GM19455 (cell line): ENCODE results near the gene HOXB1.

ENCODE experiments used
- ATAC-seq: cut with Tn5 transposase; IDR thresholded peaks from one replicate; pipeline ENCODE4 v1.9.1; 2021; ENCODE audit not compliant: unreplicated experiment

Gene HOXB1

DNA sequence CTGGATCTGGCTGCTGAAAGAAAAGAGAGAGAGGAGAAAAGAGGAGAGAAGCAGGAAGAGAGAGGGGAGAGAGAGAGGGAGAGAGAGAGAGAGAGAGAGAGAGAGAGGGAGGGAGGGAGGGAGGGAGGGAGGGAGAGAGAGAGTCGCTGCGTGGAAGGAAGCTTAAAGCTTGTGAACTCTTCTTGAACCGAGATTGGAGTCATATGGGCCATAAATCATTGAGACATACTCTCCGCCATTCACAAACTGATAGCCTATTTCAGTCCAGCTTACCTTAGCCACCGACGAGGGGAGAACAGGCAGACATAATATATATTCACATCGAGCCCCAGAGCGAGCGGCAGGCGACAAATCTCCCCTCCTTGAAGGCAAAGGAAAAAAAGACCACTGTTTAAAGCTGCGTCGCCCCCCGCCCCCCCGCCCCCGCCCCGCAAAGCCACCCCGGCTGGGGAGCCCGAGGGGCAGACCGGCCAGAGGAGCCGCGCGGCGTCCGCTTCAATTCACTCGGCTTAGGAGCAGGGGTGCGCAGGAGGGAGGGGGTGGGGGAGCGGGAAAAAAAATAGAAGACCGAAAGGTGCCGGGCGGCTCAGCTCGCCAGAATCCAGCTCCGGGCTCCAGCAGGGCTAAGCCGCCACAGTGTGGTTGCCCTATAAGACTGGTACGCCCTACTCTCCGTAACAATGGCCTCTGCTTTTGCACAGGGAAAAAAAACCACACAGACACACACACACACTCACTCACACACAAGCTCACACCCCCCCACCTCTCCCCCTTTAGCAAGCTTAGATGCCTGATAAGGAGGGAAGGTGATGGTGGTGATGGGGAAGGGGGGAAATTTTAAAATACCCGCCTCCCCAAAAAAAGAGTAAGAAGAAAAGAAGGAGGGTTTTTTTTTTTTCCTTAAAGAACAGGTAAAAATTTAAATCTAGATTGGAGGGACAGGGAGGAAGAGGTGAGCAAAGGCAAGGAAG is 24.7 kb upstream of the HOXB1 start:
- no peak for ATAC-seq

DNA sequence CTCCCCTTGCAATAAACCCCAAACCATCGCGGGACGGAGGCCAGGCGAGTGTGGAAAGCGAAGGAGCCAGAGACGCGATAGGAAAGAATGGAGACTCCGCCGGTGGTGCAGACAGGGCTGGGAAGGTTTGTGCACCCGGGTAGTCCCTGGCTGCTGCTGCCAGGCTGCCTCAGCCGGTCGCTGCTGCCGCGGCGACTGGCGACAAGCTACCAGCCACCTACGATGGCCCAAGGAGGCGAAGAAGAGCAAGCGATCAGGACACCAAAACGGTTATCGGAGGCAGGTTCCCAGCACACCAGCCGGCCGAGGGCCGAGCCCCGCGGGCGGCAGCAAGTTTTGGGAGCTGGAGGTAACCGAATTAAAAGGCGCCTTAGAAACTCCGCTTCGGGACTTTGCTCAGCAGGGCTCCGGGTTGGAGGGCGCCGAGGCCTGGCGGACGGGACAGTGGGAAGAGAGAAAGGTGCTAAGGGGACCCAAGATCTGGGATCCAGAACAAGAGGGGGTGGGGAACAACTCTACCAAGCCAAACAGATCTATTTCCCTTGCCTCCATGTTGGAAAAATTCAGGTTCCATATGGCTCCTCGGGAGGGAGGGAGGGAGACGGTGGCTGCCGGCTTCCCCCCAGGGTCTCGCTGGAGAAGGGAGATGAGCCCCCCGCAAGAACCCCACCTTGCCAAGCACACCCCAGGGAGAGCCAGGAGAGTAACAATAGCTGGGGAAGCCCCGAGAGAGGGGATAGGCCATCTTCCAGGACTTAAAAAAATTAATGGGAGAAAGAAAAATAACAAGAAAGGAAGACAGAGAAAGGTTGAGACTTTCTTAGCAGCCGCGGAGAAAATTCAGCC is 23.8 kb upstream of the HOXB1 start:
- ATAC-seq, result no peak

DNA sequence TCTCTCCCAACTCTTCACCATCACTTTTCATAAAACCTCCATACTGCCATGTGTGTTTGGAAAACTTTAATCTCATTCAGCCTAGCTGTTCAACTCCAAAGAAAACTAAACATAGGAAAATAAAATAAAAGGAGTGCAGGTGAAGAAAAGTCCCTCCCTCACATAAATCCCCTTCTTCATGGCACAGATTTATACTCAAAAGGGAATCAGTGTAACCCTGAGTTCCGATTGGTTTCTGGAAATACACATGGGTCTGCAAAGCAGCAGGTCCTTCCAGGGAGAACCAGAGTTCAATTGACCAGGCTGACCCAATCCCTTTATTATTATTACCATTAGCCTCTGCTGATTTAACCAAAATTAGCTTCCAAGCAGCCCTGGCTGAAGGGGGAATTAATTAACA is 23.0 kb upstream of the HOXB1 start:
- no peak for ATAC-seq

DNA sequence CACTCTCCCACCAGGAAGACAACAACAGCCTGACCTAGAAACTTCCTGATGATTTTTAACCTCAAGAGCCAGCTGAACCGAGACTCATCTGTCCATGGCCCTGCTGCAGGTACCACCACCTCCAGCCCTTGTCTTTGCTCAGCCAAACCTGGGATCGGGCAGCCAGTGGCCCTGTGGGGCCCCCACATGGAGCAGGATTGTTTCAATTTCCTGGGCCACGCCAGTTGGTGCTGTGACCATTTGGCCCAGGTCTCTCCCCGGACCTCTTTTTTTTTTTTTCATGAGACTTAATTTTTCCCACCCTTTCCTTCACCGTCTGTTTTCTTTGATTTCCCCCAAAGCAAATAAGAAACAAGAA is 22.4 kb upstream of the HOXB1 start:
- ATAC-seq, result no peak

DNA sequence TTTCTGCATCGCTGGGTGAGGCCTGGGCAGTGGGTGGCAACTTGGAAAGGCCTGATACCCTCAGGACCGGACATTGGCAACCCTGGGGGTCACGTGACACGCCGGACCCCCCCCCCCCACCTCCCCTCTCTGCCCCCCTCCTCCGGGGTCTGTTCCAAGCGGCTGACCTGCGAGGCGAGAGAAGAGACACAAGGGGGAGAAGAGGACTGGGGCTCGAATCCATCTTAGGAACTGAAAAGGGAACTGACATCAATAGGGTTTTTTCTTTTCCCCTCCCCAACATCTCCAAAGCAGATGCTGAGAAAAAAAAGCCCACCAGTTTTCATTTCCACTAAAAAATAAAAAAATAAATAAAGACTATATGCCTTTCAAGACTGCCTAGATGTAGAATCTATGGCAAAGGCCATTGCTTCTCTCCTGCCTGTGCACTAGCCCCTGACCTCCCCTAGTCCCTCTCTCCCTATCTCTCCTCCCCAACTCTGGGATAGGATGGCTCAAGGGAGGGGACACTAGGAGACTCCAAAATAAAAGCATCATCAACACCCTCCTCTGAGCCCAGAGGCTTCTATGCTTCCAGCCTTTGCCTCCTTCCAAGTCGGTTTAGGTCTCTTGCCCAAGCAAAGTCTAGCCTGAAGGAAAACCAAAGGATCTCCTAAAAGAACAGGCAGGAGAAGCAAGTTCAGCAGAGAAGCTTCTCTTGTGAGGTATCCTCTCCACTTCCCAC is 21.8 kb upstream of the HOXB1 start:
- no peak for ATAC-seq

DNA sequence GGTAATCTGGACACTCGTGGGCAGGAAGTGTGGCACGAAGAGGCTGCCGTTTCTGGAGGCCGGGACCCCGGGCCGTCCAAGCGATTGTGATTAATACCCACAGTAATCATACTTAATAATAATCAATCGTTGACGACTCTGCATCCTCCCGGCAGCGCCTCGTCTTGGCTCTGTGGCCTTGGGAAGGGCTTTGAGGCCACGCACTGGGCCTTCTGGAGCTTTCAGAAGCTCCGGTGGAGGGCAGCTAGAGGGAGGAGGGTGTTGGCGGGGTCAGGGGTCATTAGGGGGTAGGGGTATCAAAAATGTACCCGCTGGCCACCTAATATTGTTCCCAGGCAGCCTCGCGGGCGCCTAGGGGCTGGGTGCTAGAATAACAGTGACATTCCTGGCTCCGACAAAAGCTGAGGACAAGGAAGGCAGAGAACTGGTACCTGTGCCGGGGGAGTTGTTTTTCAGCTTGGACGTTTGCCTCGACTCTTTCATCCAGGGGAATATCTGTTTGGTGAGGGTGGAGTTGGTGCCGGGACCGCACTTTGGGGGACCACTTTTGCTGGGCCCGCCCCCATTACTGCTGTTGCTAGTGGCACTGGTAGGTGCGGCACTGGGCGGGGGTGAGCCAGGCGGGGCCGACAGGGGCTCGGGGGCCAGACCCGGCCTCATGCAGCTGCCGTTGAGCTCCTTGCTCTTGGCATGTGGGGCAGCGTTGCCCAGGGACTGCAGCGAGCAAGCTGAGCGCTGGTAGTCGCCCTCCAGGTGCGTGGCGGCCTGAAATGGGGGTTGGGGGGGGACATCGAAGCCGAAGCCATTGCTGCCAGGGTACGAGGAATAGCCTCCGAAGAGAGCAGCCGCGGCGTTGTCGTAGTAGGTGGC is 21.0 kb upstream of the HOXB1 start:
- ATAC-seq, result no peak

DNA sequence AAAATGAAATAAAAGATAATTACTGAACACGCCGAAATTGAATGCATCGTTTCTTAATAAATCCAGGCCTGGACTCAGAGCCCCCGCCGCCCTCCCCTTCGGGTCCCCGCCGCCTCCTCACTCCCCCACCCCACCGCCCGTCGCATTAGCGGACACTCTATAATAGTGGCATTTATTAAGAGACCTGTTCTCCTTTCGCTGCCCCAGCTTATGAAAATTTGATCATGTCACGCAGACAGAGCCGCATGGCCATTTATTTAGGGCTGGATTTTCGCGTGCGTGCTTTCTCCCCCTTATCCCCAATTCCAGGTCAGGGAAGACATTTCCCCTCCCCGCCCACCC is 20.4 kb upstream of the HOXB1 start:
- ATAC-seq, result no peak

DNA sequence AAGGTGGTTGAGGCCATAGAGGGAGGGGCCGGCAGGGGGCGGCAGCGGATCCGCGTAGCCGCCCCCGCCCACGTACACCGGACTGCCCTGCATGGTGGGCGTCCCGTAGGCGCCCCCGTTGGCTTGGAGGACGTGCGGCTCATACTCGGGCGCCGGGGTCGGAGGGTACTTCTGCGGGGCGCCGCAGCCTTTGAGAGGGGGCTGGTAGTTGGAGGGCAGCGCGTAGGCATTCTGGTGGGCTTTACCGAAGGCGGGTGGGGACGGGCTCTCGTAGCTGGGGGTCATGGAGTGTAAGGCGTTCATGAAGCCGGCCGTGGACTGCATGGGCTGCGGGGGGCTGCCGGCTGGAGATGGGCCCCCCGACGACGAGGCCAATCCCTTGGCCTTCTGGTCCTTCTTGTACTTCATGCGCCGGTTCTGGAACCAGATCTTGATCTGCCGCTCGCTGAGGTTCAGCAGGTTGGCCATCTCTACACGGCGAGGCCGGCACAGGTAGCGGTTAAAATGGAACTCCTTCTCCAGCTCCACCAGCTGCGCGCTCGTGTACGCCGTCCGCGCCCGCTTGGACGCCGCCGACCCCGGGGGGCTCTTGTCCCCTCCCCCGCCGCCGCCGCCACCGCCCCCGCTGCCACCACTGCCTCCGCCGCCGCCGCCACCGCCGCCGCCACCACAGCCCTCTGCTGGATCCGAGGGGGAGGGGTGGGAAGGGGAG is 19.8 kb upstream of the HOXB1 start:
- no peak for ATAC-seq

DNA sequence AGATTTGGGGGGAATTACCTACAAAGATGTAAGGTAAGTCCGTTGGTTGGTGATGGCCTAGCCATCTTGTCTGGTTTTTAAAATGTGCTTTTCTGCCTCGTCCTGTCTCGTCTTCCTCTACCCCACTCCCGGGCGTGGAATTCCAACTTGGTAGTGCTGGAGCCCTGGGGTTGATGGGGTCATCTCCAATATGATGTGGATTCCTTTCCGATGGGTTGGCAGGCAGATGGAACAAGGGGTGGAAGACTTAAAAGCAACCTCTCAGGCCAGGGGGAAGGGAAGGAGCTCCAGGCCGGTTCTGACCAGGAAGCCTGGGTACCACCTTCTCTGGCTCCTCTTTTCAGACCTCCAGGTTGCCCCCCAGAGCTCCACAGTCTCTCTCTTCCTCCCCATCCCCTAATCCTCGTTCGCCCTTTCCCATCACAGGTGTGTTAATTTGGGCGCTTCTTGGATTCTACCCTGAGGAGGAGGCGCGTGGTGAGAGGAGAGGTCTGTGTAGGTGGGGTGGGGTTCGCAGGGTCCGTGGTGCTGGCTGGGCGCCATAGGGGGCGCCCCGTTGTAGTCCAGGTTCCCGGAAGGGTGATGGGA is 19.2 kb upstream of the HOXB1 start:
- no peak for ATAC-seq

DNA sequence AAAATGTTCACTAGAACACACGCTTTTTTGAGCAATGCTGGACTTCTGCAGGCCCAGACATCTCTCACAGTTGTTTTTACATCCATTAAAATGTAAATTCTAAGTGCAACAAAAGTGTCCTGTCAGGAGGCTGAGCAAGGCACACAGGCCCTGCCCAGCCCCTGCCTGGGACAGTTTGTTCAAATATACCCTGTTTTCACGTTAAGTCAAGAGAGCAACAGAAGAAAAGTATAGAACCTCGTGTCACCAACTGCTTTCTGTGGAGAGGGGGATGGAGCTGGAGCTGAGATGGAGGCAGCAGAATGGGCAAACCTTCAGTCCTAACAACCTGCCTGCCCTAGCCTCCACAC is 18.4 kb upstream of the HOXB1 start:
- no peak for ATAC-seq

DNA sequence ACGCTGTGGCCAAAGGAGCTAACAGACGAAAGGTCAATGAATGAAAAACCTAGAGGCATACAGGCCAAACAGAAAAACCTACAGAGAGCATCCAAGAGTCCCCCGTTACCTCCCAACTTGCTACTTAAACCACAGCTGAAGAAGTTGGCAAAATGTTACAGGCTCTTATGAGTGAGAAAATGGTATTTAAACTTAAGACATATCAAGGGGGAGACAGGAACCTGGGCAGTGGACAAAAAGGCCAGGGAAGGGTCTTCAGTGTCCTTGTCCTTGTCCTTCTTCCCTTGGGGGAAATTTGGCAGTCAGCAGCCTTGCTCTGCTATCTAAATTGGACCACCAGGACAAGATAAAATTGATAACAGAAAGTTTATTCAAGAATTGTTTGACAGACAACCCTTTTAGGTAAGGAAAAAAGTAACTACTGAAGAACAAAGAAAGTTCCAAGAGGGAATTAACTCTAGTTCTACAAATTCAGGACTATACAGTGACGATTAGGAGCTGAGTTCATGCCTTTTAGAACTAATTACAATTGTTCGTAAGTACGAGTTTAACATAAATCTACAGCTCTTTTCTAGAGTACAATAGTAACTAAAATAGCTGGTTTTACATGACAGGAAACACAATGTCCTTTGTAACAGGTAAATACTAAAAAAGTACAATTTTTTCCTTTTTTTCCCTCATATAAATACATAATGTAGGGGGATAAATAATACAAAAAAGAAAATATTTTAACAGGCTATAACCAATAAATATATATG is 17.9 kb upstream of the HOXB1 start:
- ATAC-seq, result no peak

DNA sequence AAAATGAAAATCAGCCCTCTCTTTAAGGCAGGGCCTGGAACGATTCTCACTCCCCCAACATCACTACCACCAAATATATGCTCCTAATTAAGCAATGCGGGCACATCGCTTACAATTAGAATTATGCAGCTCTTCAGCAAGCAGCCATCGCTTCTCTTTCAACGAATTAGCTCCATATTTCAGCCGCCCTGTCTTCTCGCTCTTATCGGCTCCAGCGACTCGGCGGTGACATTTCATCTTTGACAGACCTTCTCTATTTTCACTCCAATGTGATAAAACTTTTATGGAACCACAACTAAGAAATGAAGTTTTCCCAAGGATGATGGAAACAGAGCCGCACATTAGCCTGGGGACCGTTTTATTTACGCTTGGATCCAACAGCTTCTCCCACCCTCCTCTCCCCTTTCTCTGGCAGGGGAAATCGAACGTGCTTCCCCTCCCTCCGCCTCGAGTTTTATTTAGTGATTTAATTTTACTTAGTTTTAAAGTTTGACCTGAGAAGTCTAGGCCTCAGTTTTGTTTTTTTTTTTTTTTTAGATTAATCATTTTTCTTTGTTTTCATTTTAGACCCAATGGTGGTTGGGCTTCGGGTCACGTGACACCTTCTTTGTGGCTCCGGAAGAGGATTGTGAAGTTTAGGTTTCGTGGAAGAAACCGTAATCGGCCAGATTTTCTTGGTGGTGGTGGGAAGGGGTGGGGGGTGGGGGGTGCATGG is 17.2 kb upstream of the HOXB1 start:
- no peak for ATAC-seq

DNA sequence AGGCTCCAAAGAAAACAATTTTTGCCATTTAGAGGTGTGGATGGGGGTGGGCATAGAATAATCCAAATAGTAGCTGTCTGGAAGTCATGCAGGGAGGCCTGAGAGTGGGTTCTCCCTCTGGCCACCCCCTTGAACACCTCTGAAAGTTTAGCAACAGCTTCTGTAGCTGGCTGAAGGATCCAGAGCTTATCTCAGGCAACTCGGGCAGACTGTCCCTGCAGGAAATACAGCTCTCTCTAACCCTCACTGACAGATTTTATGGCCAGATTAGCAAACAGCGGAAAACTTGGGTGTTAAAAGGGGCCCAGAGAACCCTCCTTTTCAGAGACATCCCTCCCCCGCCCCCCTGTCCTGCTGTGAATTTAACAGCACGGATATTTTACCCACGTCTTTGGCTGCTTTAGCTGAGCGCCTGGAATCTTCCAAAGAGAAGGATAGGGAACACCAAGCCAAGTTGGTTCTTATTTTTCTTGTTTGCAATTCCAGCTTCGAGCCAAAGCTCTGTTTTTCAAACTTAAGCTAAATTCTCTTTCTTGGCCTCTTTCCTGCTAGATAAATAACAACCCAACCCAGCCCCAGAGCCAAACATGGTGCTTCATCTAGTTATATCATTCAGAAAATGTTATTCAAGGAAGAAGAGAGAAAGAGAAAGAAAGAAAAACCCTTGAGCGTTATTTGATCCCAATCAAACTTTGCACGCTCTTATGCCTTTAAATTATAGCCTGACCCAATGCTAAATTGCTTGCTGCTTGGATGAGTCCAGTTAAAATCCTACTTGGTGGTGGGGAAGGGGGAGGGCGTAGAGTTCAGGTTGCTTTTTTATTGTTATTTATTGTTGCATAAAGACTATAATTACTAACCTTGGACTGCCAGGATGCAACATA is 16.4 kb upstream of the HOXB1 start:
- no peak for ATAC-seq

DNA sequence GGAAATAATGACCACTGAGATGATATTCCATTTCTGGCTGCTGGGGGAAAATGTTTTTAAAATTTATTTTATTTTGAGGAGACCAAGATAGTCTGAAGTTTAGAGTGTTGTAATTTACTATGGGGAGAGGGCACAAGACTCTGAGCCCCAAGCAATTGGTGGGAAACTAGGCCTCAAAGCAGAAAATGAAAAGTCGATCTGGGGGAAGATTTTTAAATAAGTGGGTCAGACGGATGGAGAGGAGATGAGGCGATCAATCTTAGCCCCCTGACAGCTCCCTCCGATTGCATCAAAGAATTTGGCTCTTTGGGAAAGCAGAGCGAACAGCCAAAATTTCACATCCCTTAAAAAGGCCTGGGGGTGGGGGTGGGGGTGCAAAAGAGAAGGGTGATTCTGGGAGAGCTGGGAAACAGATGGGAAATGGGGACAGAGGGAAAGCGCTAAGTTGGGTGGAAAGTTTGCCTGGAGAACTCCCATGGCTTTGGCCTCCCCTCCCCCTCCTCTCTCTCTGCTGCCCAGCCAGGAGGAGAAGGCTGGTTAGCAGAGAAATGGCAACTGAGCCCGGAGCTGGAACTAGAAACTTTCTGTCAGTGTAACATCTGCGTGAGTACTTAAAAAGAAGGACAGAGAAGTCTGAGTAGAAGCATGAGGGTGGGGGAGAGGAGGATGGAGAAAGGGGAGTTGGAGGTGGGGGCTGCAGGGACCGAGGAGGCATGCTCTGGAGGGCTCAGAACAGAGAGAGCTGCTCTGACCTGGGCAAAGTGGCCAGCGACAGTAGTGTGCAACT is 15.5 kb upstream of the HOXB1 start:
- no peak for ATAC-seq

DNA sequence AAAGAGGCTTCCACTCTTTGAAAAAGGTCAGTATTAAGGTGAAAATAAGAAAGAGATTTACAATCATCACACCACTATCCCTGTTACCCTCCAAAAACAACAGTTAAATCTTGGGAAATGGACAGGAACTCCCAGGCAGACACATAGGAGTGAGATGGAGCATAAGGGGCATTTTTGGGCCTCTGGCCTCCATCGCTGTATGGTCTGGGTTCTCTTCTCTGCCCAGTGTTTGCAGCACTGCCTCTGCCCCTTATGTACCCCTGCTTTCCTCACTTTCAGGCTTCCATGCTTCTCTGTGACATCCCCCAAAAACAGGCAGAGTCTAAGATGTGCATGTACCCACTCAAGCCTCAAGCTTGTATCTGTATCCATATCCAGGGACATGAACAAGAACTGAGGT is 14.7 kb upstream of the HOXB1 start:
- no peak for ATAC-seq

DNA sequence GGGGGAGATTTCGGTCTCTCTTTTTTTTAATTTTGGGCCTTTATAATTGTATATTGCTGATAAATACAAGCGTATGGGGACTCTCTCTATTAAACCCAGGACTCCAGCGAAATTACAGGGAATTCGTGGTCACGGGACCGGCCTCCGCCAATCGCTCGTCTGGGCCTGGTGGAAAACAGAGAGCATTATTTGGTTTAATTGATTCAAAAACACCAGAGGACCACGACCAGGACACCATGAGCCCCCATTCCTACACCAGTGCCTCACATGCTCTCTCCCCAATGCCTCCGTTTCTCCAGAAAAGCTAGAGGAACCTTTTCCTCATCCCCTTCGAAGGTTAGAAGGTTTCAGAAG is 14.2 kb upstream of the HOXB1 start, which contains the start of gene HOXB2:
Gene HOXB2 (minus strand): TSS at position 88 of the 354 bp plus-strand sequence. CDS start 198 bp downstream, outside the sequence.
- no peak for ATAC-seq
